HFF-Myc (cell line): Measurements from ENCODE around the gene ABITRAM.
A peak's percentile ranks its signal among the peaks of the same experiment; 100 is the strongest.

Experiments used
- DNase-seq: peaks from one replicate; pipeline ENCODE4 v3.0.0-alpha.2; 2011; ENCODE audit warnings: low read depth; ENCODE audit errors: extremely low read depth
- H3K4me3 ChIP-seq: replicated peaks from 2 replicates; pipeline ENCODE4 v1.5.1; 2011; ENCODE audit warnings: low read depth, mild to moderate bottlenecking, control low read depth, low read length
- TF ChIP-seq, protein P1 (sequence below): IDR thresholded peaks from 2 replicates; pipeline ENCODE4 v1.5.1; 2012; ENCODE audit warnings: mild to moderate bottlenecking, low read depth, low read length, control low read depth; ENCODE audit errors: missing control alignments

Gene ABITRAM

GRCh38 chr9:108951578-108951977, 17.4 kb downstream of the ABITRAM start:
- TF ChIP-seq, protein P1, sequence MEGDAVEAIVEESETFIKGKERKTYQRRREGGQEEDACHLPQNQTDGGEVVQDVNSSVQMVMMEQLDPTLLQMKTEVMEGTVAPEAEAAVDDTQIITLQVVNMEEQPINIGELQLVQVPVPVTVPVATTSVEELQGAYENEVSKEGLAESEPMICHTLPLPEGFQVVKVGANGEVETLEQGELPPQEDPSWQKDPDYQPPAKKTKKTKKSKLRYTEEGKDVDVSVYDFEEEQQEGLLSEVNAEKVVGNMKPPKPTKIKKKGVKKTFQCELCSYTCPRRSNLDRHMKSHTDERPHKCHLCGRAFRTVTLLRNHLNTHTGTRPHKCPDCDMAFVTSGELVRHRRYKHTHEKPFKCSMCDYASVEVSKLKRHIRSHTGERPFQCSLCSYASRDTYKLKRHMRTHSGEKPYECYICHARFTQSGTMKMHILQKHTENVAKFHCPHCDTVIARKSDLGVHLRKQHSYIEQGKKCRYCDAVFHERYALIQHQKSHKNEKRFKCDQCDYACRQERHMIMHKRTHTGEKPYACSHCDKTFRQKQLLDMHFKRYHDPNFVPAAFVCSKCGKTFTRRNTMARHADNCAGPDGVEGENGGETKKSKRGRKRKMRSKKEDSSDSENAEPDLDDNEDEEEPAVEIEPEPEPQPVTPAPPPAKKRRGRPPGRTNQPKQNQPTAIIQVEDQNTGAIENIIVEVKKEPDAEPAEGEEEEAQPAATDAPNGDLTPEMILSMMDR = no peak
- no peak overlapping the region for H3K4me3 ChIP-seq
- DNase-seq = no peak

DNA sequence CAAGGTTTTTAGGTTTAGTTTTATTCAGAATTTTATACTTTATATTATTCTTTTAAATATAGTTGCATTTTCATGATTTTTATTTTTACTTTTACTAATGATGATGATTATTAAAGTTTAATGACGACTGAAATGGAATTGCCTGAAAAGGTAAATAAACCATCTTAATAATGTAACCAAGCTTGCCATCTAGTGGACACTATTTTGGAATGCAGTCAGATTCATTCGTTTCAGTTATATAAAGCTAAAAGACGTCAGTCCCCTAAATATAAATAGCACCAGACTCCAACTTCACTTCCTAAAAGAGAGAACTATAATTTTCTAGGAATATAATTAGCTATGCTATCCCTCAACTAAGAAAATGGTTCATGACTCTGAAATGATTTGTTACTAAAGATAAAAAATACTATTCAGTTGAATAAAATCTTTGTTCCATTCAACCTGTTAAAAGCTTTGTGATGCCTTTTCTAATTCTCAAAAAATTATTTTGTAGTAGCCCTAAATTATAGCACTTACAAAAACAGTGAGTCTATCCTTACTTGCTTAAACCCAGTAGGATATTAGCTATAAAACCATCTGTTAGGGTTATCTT, 19.9 kb downstream of the ABITRAM start:
- DNase-seq = peak; percentile 27
- TF ChIP-seq, protein P1 = peak; percentile 38
- H3K4me3 ChIP-seq = no peak overlapping the region

GRCh38 chr9:108956022-108956630, 21.9 kb downstream of the ABITRAM start:
- TF ChIP-seq, protein P1 = no peak
- DNase-seq = no peak
- H3K4me3 ChIP-seq = no peak overlapping the region

- DNase-seq = no peak
- H3K4me3 ChIP-seq = no peak overlapping the region
- TF ChIP-seq, protein P1 = no peak
Measured at GRCh38 chr9:108956631-108957026, 22.4 kb downstream of the ABITRAM start.

GRCh38 chr9:108960331-108960730, 26.1 kb downstream of the ABITRAM start:
- DNase-seq = no peak
- TF ChIP-seq, protein P1 = no peak
- no peak overlapping the region for H3K4me3 ChIP-seq

GRCh38 chr9:108961151-108961550, 27.0 kb downstream of the ABITRAM start:
- no peak overlapping the region for H3K4me3 ChIP-seq
- TF ChIP-seq, protein P1 = no peak
- DNase-seq = no peak
